WERI-Rb-1 (cell line): ENCODE results near the gene DHRS9.
"Not testable (repeated sequence)": the region's sequence is repeated elsewhere in the genome, so short reads cannot be mapped to it uniquely, and the experiment has no call there.

Experiments
- DNase-seq: peaks from one replicate; pipeline ENCODE4 v3.0.0-alpha.2; 2020
- H3K27ac ChIP-seq: fragments of 250-450 bp; sonication (Bioruptor Pico); 2 replicates; pipeline ENCODE4 v1.5.1; 2020; ENCODE audit warnings: mild to moderate bottlenecking, moderate library complexity
- H3K27me3 ChIP-seq: fragments of 250-450 bp; sonication (Bioruptor Pico); 2 replicates; pipeline ENCODE4 v1.5.1; 2021; ENCODE audit warnings: mild to moderate bottlenecking, low read depth, moderate library complexity; ENCODE audit not compliant: insufficient read depth, severe bottlenecking
- H3K36me3 ChIP-seq: fragments of 250-450 bp; sonication (Bioruptor Pico); 2 replicates; pipeline ENCODE4 v1.5.1; 2020; ENCODE audit warnings: mild to moderate bottlenecking, moderate library complexity
- H3K4me3 ChIP-seq: 2 replicates; pipeline ENCODE4 v1.5.1; 2011; ENCODE audit warnings: low read depth, mild to moderate bottlenecking, control low read depth, low read length
- H3K9me3 ChIP-seq: fragments of 250-450 bp; sonication (Bioruptor Pico); 2 replicates; pipeline ENCODE4 v1.5.1; 2021; ENCODE audit warnings: mild to moderate bottlenecking, moderate library complexity; ENCODE audit not compliant: severe bottlenecking
- TF ChIP-seq, protein P1 (sequence below): IDR thresholded peaks from 2 replicates; pipeline ENCODE4 v1.5.1; 2011; ENCODE audit warnings: low read depth, mild to moderate bottlenecking, control low read depth, inconsistent platforms, low read length

DHRS9 gene

DNA sequence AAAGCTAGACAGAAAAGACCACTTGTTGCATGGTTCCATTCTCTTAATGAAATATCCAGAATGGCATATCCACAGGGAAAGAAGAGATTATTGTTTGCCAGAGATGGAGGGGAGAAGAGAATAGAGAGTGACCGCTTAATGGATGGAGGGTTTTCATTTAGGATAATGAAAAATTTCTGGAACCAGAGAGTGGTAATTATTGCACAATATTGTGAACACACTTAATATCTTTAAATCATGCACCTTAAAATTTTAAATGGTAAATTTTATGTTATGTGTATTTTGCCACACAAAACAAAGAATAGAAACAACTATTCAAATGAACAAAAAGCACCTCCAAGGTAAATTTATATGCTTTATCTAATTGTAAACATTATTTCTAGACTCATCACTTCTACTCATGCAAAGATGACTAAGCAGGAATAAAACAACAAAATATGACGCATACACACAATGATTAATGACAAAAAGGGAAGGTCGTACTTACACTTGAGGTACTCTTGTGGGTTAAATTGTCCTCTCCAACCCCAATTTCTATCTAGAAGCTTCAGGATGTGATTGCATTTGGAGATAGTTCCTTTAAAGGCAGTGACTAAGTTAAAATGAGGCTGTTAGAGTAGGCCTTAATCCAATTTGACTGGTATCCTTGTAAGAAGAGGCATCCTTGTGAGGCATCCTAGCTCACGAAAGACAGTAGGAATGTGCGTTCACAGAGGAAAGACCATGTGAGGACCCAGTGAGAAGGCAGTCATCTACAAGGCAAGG is 18.7 kb upstream of the DHRS9 start:
- TF ChIP-seq, protein P1, sequence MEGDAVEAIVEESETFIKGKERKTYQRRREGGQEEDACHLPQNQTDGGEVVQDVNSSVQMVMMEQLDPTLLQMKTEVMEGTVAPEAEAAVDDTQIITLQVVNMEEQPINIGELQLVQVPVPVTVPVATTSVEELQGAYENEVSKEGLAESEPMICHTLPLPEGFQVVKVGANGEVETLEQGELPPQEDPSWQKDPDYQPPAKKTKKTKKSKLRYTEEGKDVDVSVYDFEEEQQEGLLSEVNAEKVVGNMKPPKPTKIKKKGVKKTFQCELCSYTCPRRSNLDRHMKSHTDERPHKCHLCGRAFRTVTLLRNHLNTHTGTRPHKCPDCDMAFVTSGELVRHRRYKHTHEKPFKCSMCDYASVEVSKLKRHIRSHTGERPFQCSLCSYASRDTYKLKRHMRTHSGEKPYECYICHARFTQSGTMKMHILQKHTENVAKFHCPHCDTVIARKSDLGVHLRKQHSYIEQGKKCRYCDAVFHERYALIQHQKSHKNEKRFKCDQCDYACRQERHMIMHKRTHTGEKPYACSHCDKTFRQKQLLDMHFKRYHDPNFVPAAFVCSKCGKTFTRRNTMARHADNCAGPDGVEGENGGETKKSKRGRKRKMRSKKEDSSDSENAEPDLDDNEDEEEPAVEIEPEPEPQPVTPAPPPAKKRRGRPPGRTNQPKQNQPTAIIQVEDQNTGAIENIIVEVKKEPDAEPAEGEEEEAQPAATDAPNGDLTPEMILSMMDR: no peak
- H3K9me3 ChIP-seq: peaks cover 3% of the 10 kb centered on the region
- no peak overlapping the region for H3K27ac ChIP-seq
- peaks cover 10% of the 10 kb centered on the region for H3K27me3 ChIP-seq
- H3K36me3 ChIP-seq: no peaks in the 10 kb centered on the region
- DNase-seq: no peak
- no peak overlapping the region for H3K4me3 ChIP-seq

DNA sequence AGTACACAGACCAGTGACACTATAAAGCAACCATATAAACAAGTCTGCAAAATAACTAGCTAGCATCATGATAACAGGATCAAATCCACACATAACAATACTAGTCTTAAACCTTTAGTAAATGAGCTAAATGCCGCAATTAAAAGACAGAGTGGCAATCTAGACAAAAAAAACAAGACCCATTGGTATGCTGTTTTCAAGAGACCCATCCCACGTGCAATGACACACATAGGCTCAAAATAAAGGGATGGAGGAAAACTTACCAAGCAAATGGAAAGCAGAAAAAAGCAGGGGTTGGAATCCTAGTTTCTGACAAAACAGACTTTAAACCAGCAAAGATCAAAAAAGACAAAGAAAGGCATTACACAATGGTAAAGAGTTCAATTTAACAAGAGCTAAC is 14.8 kb upstream of the DHRS9 start:
- H3K9me3 ChIP-seq, H3K36me3 ChIP-seq, DNase-seq, H3K27ac ChIP-seq, H3K4me3 ChIP-seq: not testable (repeated sequence)
- peaks cover 10% of the 10 kb centered on the region for H3K27me3 ChIP-seq

DNA sequence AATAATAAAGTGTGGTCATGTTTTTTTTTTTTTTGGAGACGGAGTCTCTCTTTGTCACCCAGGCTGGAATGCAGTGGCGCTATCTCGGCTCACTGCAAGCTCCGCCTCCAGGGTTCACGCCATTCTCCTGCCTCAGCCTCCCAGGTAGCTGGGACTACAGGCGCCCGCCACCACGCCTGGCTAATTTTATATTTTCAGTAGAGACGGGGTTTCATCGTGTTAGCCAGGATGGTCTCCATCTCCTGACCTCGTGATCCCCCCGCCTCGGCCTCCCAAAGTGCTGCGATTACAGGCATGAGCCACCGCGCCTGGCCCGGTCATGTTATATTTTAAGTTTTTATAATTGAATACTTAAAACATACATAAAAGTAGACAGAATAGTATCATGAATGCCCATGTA is 5.2 kb upstream of the DHRS9 start:
- not testable (repeated sequence) for H3K27ac ChIP-seq, H3K9me3 ChIP-seq, DNase-seq, H3K36me3 ChIP-seq, H3K4me3 ChIP-seq
- H3K27me3 ChIP-seq: peaks cover 10% of the 10 kb centered on the region

DNA sequence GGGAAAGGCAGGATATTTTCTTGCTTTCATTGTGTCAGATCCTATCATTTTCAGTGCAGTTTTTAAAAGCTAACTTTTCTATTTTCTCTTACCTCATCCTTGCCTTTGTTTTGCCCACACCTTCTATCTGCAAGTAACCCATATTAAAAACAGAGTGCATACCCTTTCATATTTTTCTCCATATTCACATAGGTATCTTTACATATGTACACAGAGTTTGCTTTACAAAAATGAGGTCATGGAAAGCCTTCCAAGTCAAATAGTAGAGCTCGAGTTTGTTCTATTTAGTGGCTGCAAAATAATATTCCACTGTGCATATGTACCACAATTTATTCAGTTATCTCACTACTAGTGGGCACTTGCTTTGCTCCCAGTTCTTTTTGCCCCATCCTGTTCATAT is 3.9 kb upstream of the DHRS9 start:
- no peak for DNase-seq
- H3K27ac ChIP-seq: no peak overlapping the region
- no peak overlapping the region for H3K4me3 ChIP-seq
- TF ChIP-seq, protein P1: no peak
- peaks cover 17% of the 10 kb centered on the region for H3K27me3 ChIP-seq
- H3K9me3 ChIP-seq: no peaks in the 10 kb centered on the region
- no peaks in the 10 kb centered on the region for H3K36me3 ChIP-seq

DNA sequence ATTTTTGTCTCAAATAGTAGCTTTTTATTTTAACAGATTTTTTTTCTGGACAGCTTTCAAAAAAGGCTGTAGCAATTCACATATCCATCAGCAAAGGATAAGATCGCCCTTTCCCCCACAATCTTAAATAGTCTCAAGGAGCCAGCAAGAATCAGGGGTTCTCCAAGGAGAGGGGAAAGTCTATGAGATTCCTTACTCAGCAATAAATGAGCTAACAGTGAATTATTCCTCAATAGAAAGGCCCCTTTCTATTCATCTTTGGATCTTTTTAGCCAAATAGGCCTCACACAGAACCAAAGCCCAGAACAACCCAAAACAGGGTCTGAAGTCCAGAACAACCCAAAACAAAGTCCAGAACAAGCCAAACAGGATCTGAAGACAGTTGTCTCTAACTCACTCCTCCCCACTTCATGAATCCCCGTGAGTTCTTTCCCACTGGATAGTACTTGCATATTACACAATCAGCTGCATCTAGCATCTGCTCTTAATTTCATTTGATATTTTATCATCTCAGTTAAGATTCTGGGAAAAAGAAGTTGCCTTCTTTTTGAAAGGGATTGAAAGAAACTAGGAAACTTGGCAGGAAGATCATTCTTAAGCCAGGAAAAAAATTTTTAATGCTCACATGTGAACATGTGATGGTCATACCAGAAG is 3.4 kb upstream of the DHRS9 start:
- Histone ChIP-seq H3K4me3 (no peak overlapping the region), H3K27me3 (peaks cover 17% of the 10 kb centered on the region), H3K36me3 (no peaks in the 10 kb centered on the region), H3K9me3 (no peaks in the 10 kb centered on the region), H3K27ac (no peak overlapping the region)
- TF ChIP-seq, protein P1: no peak
- no peak for DNase-seq

DNA sequence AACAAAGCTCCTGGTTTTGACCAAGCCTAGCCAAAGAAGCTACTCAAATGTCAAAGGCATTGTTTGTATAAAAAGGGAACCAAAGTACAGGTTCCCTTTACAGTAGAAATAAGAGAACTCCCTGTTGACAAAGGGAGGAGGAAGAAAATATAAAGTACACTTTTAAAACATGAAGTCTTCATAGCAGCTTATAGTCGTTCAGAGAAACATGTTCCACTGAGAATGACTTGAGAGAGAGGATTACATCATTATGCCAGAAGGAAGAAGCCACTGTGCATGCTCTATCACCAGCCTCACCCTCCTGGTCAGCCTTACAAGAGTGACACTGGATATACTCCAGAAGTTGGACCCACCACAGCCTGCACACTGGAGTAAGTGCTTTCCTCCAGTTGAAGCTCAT is 2.5 kb upstream of the DHRS9 start:
- no peaks in the 10 kb centered on the region for H3K36me3 ChIP-seq
- no peak overlapping the region for H3K27ac ChIP-seq
- H3K9me3 ChIP-seq: no peaks in the 10 kb centered on the region
- peaks cover 17% of the 10 kb centered on the region for H3K27me3 ChIP-seq
- TF ChIP-seq, protein P1: no peak
- H3K4me3 ChIP-seq: no peak overlapping the region
- no peak for DNase-seq

DNA sequence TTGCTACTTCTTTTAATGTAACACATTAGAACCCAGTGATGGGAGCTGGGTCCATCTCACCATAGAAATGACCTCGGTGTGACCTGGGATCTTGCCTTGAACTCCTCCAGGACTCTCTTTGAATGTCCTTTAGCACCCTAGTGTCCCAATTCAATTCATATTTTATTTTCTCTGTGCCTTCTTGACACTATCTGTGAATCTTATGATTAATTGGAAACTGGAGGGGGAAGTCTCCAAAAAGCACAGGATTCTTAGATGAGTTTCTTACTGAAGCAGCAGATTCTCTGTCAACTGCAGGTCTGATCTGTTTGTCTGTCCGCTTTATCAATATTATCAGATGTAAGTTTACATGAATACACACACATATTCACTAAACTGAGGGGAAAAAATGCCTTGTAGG is 470 bp downstream of the DHRS9 start:
- Histone ChIP-seq H3K27me3 (peaks cover 17% of the 10 kb centered on the region), H3K36me3 (no peaks in the 10 kb centered on the region), H3K27ac (no peak overlapping the region), H3K9me3 (no peaks in the 10 kb centered on the region), H3K4me3 (no peak overlapping the region)
- no peak for DNase-seq
- TF ChIP-seq, protein P1: no peak
